Heart left ventricle (tissue), 13 donors: ENCODE results near the gene WFIKKN2.

ENCODE experiments used
- POLR2A ChIP-seq, 2 donors: fragments of 450-650 bp; IDR thresholded peaks; one replicate each; pipeline ENCODE4 v1.6.1; 2017; ENCODE audit warnings: antibody characterized with exemption in 2 of 2, mild to moderate bottlenecking in 2 of 2, moderate library complexity in 2 of 2
- TF ChIP-seq, protein P1 (sequence below), 12 donors: fragments of 200-600 bp; sonication (generic) in 4 of 12; IDR thresholded peaks; one replicate each; pipeline versions ENCODE4 v1.5.0 to v1.8.0; 2018 to 2022; ENCODE audit warnings: antibody characterized with exemption in 12 of 12, mild to moderate bottlenecking in 5 of 12
- donor health status: ischemic (EF 13 %, LVEDD 7.1; RV severe dilation, severe dysfunction).
- donor health status: DM: no; HTN: yes; CAD: no.
- donor health status: DM: no; HTN: no; CAD: no.
- donor health status: ischemic (EF 25% LVEDD 6.9; RV normal size, moderate dysfunction).
- donor health status: ischemic (EF 25% LVEDD 5.7; RV mildly dilated, moderate dysfunction).
- donor health status: ischemic (EF 35%, LVEDD 5.7; RV mildly dilated, moderate dysfunction).
- donor health status: nonischemic (EF 11% LVEDD 7.7; RV severe dilation, severe dysfunction).
- donor health status: DM: yes; HTN: yes; CAD: no.
- donor health status: PGD.
- donor health status: ischemic (EF 29% LVEDD 5.4; RV normal size, mild dysfunction).
- donor health status: nonischemic (EF 23%, LVEDD 6.1; RV moderate dilation, normal function).

DNA sequence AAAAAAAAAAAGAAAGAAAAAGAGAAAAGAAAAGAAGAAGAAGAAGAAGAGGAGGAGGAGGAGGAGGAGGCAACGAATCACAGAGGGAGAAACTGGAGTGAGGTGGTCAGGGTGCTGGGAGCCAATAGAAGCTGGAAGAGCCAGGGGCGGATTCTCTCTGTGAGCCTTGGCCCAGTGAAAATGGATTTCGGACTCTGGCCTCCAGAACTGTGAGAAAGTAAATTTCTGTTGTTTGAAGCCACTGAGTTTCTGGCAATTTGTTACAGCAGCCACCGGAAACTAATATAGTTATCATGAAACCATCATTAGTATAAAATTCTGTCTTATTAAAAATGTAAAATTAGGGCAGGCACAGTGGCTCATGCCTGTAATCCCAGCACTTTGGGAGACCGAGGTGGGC lies 27.7 kb upstream of the WFIKKN2 start:
- TF ChIP-seq, protein P1, sequence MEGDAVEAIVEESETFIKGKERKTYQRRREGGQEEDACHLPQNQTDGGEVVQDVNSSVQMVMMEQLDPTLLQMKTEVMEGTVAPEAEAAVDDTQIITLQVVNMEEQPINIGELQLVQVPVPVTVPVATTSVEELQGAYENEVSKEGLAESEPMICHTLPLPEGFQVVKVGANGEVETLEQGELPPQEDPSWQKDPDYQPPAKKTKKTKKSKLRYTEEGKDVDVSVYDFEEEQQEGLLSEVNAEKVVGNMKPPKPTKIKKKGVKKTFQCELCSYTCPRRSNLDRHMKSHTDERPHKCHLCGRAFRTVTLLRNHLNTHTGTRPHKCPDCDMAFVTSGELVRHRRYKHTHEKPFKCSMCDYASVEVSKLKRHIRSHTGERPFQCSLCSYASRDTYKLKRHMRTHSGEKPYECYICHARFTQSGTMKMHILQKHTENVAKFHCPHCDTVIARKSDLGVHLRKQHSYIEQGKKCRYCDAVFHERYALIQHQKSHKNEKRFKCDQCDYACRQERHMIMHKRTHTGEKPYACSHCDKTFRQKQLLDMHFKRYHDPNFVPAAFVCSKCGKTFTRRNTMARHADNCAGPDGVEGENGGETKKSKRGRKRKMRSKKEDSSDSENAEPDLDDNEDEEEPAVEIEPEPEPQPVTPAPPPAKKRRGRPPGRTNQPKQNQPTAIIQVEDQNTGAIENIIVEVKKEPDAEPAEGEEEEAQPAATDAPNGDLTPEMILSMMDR (IDR thresholded peaks at IDR 0.05) = no peak
- TF ChIP-seq POLR2A (IDR thresholded peaks at IDR 0.05) = no peak
